ENCODE measurements around the gene HOXB4. TPM values are rescaled to one million over a fixed set of nuclear protein-coding genes. Genes with fewer than 3 reads are reported as not detected.

HOXB4 gene
- total RNA-seq, 1 experiment from 2014 or later, result 27.9 TPM

DNA sequence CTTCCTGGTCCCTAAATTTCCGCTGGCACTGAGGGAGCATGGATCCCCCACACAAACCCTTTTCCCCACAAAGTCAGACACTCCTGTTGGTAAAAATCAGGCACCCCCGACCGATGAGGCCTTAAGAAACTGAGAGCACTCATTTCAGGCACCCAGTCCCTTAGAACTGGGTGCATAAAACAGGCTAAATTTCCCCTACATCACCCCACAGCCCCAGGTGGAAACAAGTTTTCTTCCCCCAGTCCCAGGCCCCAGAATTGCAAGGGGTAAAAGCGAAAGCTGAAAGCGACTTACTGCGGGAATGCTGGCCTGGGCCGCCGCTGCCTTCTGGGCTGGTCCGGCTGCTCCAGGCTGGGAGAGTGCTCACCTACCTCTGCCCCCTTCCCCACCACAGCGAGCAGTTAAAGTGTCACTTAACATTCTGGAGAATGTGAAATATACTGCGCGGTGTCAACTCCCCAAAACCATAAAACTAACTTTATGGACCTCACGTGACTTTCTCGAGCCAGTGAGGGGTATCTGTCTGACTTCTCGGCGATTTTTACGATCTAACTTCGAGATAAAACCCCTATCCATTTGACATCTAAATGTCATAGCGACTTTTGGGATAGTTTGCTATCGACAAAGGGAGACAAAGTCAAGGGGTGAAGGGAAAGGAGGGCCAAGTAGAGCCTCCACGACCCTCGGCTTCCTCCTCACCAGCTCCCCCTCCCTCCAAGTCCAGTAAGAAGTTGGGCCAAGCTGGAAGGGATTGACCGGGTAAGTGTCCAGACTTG is 11.9 kb upstream of the HOXB4 start, which contains the start of gene HOXB3:
TSS of gene HOXB3 (minus strand) at position 411 of the 776 bp plus-strand sequence. CDS start 37,767 bp downstream, outside the sequence.
- Histone ChIP-seq H3K9me3 (ENCODE audit: control insufficient read depth, insufficient read depth, low read depth, low read length) (no peaks in the 10 kb centered on the region), H3K4me1 (ENCODE audit: control insufficient read depth, insufficient read depth, low read length) (peaks cover 78% of the 10 kb centered on the region), H3K27ac (ENCODE audit: low read length) (peak within 1 kb of the TSS; percentile 99), H3K27me3 (ENCODE audit: control insufficient read depth, insufficient read depth, low read length) (no peaks in the 10 kb centered on the region), H3K36me3 (ENCODE audit: control insufficient read depth, insufficient read depth, low read length) (no peaks in the 10 kb centered on the region), H3K4me3 (ENCODE audit: low read depth in 2 of 2, low read length in 2 of 2) (peak within 1 kb of the TSS; percentile 70 to 99)
- in situ Hi-C loops (cut with HindIII; ENCODE audit: low pct_unique_long_range_greater_than_20kb, low sequenced_read_pairs) (no loop called here), intact Hi-C loops (cut with micrococcal nuclease; ENCODE audit: unreplicated experiment) (no loop called here)
- ChIA-PET CTCF (interaction anchor here (0.6 to 1.6 kb wide), 3 partner anchors 252 to 327 kb away, joined by 3 to 6 read pairs (median 3); no protein-coding TSS in a partner anchor), POLR2A (interaction anchor here (0.6 to 1.4 kb wide), 5 partner anchors 17 to 29 kb away, joined by 3 to 6 read pairs (median 4); partner anchors contain the start of gene HOXB8)
- BruUV-seq (replicated peaks), result no TSS peak
- peak; percentile 2; the same call in 1 of the 2 replicates for ATAC-seq
- no peak for DNase-seq (ENCODE audit: low read depth, low spot score)
- TF ChIP-seq SIN3A (IDR thresholded peaks at IDR 0.05; ENCODE audit: borderline replicate concordance, insufficient read depth, low read depth, low read length) (peak; percentile 85; the same call in 1 of the 2 replicates), TCF7L2 (IDR thresholded peaks at IDR 0.05; ENCODE audit: low read depth, low read length) (peak; percentile 78; the same call in 1 of the 2 replicates), POLR2AphosphoS5 (IDR thresholded peaks at IDR 0.05; ENCODE audit: low read depth, low read length) (peak; percentile 93), REST (IDR thresholded peaks at IDR 0.05; ENCODE audit: insufficient read depth in 1 of 2, low read depth in 2 of 2, low read length in 1 of 2) (no peak)
- TF ChIP-seq, protein P1, sequence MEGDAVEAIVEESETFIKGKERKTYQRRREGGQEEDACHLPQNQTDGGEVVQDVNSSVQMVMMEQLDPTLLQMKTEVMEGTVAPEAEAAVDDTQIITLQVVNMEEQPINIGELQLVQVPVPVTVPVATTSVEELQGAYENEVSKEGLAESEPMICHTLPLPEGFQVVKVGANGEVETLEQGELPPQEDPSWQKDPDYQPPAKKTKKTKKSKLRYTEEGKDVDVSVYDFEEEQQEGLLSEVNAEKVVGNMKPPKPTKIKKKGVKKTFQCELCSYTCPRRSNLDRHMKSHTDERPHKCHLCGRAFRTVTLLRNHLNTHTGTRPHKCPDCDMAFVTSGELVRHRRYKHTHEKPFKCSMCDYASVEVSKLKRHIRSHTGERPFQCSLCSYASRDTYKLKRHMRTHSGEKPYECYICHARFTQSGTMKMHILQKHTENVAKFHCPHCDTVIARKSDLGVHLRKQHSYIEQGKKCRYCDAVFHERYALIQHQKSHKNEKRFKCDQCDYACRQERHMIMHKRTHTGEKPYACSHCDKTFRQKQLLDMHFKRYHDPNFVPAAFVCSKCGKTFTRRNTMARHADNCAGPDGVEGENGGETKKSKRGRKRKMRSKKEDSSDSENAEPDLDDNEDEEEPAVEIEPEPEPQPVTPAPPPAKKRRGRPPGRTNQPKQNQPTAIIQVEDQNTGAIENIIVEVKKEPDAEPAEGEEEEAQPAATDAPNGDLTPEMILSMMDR (IDR thresholded peaks at IDR 0.05), result no peak

DNA sequence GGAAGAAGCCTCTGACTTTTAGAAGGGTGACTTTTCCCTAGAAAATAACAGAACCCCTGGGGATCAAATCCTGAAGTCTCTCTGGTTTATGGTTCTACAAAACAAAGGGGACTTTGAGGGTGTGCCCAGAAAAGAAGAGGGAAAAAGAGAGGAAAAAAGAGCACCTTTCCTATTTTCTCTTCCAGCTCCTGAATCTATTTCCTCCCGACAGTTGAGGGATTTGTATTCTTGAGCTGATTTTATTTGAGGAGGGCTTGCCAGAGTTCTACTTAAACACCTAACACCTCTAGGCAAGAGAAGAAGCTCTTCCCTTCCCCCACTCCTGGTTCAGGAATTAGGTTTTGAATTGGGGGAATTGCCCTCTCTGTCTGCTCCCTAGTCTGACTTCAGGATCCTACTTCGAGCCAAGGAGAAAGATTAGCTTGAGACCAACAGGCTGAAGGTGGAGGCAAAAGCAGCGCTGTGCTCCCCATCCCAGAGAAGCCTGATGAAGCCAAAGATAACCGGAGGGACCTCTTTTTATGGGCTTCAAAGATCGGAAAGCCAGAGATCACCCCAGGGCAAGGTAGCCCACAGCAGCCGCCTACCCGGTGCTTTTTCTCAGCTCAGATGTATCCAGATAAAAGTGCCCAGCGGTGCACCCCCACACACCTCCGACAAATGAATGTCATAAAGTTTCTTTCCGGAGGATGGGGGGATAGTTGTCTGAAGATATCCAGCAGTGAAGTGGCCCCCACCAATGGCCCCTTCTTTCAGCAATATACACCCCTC is 11.1 kb upstream of the HOXB4 start:
- H3K9me3 ChIP-seq (ENCODE audit: control insufficient read depth, insufficient read depth, low read depth, low read length), result no peaks in the 10 kb centered on the region
- no peak for ATAC-seq
- H3K27me3 ChIP-seq (ENCODE audit: control insufficient read depth, insufficient read depth, low read length), result no peaks in the 10 kb centered on the region
- H3K4me1 ChIP-seq (ENCODE audit: control insufficient read depth, insufficient read depth, low read length), result peaks cover 76% of the 10 kb centered on the region
- DNase-seq (ENCODE audit: low read depth, low spot score), result no peak
- H3K36me3 ChIP-seq (ENCODE audit: control insufficient read depth, insufficient read depth, low read length), result no peaks in the 10 kb centered on the region
- BruUV-seq (replicated peaks), result TSS peak; percentile 40
- peak overlapping the region; percentile 99 for H3K27ac ChIP-seq (ENCODE audit: low read length)
- peak overlapping the region; percentile 70 to 99 for H3K4me3 ChIP-seq (ENCODE audit: low read depth in 2 of 2, low read length in 2 of 2)
- ChIA-PET POLR2A (interaction anchor here (0.6 to 2.0 kb wide), 7 partner anchors 9 to 1373 kb away, joined by 3 to 7 read pairs (median 4); partner anchors contain the start of gene HOXB8), CTCF (interaction anchor here (0.6 to 1.7 kb wide), 7 partner anchors 12 to 327 kb away, joined by 3 to 6 read pairs (median 3); no protein-coding TSS in a partner anchor)
- intact Hi-C loops (cut with micrococcal nuclease; ENCODE audit: unreplicated experiment) (no loop called here), in situ Hi-C loops (cut with HindIII; ENCODE audit: low pct_unique_long_range_greater_than_20kb, low sequenced_read_pairs) (no loop called here)
- TF ChIP-seq, protein P1 (IDR thresholded peaks at IDR 0.05), result no peak
- TF ChIP-seq SIN3A (IDR thresholded peaks at IDR 0.05; ENCODE audit: borderline replicate concordance, insufficient read depth, low read depth, low read length) (0 out of 2 replicates have a peak, but pooled peaks have one; percentile 63), POLR2AphosphoS5 (IDR thresholded peaks at IDR 0.05; ENCODE audit: low read depth, low read length) (peak; percentile 22), REST (IDR thresholded peaks at IDR 0.05; ENCODE audit: insufficient read depth in 1 of 2, low read depth in 2 of 2, low read length in 1 of 2) (peak in 1 of 2 experiments; percentile 23; a peak in 1 of 4 replicates), TCF7L2 (IDR thresholded peaks at IDR 0.05; ENCODE audit: low read depth, low read length) (peak; percentile 47)

All from Panc1 (cell line).